HG03159 (cell line): ENCODE results near the gene TREH.
"Not testable (repeated sequence)": the region's sequence is repeated elsewhere in the genome, so short reads cannot be mapped to it uniquely, and the experiment has no call there.

ENCODE experiments used
- ATAC-seq: cut with Tn5 transposase; IDR thresholded peaks from one replicate; pipeline ENCODE4 v1.9.1; 2021; ENCODE audit warnings: mild to moderate bottlenecking, moderate library complexity; ENCODE audit not compliant: unreplicated experiment

Gene TREH

DNA sequence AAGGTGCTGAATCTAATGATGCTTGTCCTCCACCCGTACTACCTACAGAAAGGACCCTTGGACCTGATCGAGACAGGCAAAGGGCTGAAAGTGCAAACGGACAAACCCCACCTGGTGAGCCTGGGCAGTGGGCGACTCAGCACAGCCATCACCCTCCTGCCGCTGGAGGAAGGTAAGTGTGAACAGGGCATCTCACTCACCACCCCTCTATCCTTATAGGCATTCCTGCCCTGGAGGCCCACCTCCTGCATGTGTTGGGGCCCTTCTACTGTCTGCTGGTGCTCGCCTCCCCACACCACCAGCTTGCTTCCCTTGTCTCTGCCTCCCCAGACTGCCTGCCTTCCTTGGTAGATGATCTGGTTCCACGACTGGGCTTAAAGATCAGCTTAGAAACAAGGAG lies 64.9 kb downstream of the TREH start:
- no peak for ATAC-seq

DNA sequence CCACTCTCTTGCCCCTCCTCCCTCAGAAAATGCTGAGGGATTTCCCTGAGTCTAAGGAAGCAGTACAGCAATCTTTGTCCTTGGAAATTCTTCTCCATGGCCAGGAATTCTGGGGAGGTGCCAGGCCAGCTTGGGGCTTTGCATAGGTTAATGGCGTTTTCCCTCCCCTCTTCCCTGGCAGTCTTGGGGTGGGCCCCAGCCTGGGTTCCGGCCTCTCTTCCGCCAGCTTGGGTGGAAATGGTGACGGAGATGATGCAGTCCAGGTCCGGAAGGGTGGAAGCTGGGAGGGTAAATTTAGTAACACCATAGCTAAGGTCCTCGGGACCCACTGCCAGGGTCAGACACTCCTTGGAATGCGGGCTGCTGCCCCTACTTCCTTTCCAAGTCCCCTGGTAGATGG lies 67.1 kb downstream of the TREH start:
- no peak for ATAC-seq

- not testable (repeated sequence) for ATAC-seq
Measured at GRCh38 chr11:118611433-118611795, 68.0 kb downstream of the TREH start.

GRCh38 chr11:118610773-118611432 lies 68.5 kb downstream of the TREH start:
- peak; percentile 55 for ATAC-seq

DNA sequence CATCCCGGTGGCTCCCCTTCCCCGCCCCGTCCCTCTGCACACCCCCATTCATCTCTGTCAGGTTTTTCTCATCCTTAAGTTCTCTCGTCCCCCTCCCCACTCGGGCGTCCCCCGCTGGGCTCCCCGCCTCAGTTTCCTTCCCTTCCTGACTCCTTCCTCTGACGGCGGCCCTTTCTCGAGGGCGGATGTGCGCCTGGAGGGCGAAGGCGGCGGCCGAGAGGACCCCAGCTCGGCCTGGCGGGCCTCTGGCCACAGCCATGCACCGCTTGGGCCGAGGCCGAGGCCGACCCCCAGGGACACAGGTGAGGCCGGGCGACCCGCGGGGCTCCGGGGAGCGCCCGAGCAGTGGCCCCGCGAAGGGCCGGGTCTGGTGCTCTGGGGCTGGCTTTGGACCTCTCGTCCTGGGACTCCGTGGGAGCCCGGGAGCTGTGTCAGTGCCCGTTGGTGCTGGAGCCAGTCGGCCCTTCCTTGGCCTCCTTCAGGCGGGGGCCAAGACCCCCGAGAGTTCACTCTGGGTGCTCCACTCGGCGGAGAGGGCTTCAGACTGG lies 69.2 kb downstream of the TREH start:
- ATAC-seq, result no peak

DNA sequence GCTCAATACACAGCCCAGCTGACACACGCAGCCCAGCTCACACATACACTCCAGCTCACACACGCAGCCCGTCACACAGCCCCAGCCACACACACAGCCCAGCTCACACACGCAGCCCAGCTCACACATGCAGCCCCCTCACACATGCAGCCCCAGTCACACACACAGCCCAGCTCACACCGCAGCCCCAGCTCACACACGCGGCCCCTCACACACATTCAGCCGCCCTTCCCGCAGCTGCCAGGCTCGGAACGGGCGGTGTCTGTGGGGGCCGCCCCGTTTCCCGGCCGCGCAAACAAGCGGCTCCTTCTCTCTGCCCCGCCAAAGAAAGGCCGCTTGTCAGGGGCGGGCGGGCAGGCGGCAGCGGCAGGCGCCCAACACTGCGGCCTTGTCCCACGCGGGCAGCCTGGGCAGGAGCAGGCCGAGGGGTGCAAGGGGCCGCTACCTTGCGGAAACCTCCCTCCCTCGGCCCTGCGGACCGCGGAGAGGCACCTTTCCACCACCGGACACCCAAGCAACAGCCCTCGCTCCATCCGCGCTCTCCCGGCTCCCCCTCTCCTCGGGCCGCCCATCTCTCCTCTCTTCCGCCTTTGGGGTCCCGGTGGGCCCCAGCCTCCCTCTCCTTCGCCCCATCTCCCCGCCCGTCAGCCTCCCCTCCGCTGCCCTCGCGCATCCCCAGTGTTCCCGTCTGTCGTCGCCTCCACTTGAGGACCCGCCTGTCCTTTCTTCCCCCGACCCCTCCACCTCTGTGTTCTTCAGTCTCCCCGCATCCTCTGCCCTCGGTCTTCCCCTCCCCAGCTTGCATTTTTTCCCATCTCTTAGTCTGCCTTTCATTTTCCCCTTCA lies 69.8 kb downstream of the TREH start:
- ATAC-seq, result no peak

- ATAC-seq, result no peak
Measured at GRCh38 chr11:118608360-118609227, 70.9 kb downstream of the TREH start.

- no peak for ATAC-seq
Measured at GRCh38 chr11:118607401-118608359, 71.8 kb downstream of the TREH start, which contains the start of gene PHLDB1. PHLDB1 (plus strand) TSS chr11:118607615; CDS start chr11:118613837, 6,222 bp downstream.
